Adrenal gland (tissue), 5 donors: Measurements from ENCODE around the gene PIGN.

Experiments used
- CTCF ChIP-seq, 6 experiments: fragments of 450-650 bp in 4 of 6; fragments of 200-600 bp in 2 of 6; sonication (generic) in 1 of 6; IDR thresholded peaks; 1 replicate in 5 of 6; 2 replicates in 1 of 6; pipeline versions ENCODE4 v1.5.1 to v1.8.0; 2016 to 2021; ENCODE audit warnings: antibody characterized with exemption in 6 of 6, mild to moderate bottlenecking in 2 of 6, moderate library complexity in 1 of 6
- POLR2A ChIP-seq, 2 donors: fragments of 450-650 bp; IDR thresholded peaks; one replicate each; pipeline ENCODE4 v1.6.1; 2017; ENCODE audit warnings: antibody characterized with exemption in 2 of 2, mild to moderate bottlenecking in 2 of 2, moderate library complexity in 1 of 2
- donor health status: DM: no; HTN: no; CAD: no.

- TF ChIP-seq CTCF (IDR thresholded peaks at IDR 0.05), result no peak
- no peak for TF ChIP-seq POLR2A (IDR thresholded peaks at IDR 0.05)
These were observed 98.7 kb downstream of the PIGN start for GRCh38 chr18:62088156-62088555.
